Gastrocnemius medialis (tissue), 4 donors: ENCODE data around the gene SCNN1A. TPM values are rescaled to one million over a fixed set of nuclear protein-coding genes. Genes with fewer than 3 reads are reported as not detected.
"Not testable (repeated sequence)": the region's sequence is repeated elsewhere in the genome, so short reads cannot be mapped to it uniquely, and the experiment has no call there.

ENCODE experiments used
- ATAC-seq, 2 donors: fragments of 150-250 bp; one replicate each; pipeline ENCODE4 v1.9.1; 2016
- DNase-seq, 2 donors: peaks; one replicate each; pipeline ENCODE4 v3.0.0-alpha.2; 2019
- H3K27ac ChIP-seq, 4 donors: fragments of 200-600 bp; sonication (generic); 1 replicate in 1 of 4; 2 replicates in 3 of 4; pipeline ENCODE4 v1.5.1; 2016 to 2018; ENCODE audit warnings: mild to moderate bottlenecking in 2 of 4, moderate library complexity in 1 of 4
- H3K27me3 ChIP-seq, 3 donors: fragments of 200-600 bp; sonication (generic) in 2 of 3; 1 replicate in 1 of 3; 2 replicates in 2 of 3; pipeline versions ENCODE4 v1.5.1 to v1.6.0; 2016 to 2019; ENCODE audit warnings: mild to moderate bottlenecking in 1 of 3, moderate library complexity in 1 of 3
- H3K36me3 ChIP-seq, 2 donors: fragments of 200-600 bp; sonication (generic) in 1 of 2; one replicate each; pipeline ENCODE4 v1.5.1; 2017 to 2018
- H3K4me1 ChIP-seq, 2 donors: fragments of 200-600 bp; sonication (generic) in 1 of 2; one replicate each; pipeline ENCODE4 v1.5.1; 2016 to 2017; ENCODE audit warnings: mild to moderate bottlenecking in 2 of 2
- H3K4me3 ChIP-seq, 4 donors: fragments of 200-600 bp; sonication (generic) in 3 of 4; 1 replicate in 1 of 4; 2 replicates in 3 of 4; pipeline ENCODE4 v1.5.1; 2016 to 2019; ENCODE audit warnings: mild to moderate bottlenecking in 2 of 4
- H3K9me3 ChIP-seq, 3 donors: fragments of 200-600 bp; sonication (generic) in 2 of 3; 1 replicate in 1 of 3; 2 replicates in 2 of 3; pipeline ENCODE4 v1.5.1; 2016 to 2019
- CTCF ChIP-seq, 5 experiments: fragments of 450-650 bp in 3 of 5; fragments of 200-600 bp in 2 of 5; sonication (generic) in 2 of 5; IDR thresholded peaks in 4 of 5; conservative IDR thresholded peaks in 1 of 5; 1 replicate in 4 of 5; 2 replicates in 1 of 5; pipeline ENCODE4 v1.5.1; 2016 to 2019; ENCODE audit warnings: antibody characterized with exemption in 5 of 5, mild to moderate bottlenecking in 3 of 5, moderate library complexity in 3 of 5
- POLR2A ChIP-seq, 2 donors: fragments of 450-650 bp; IDR thresholded peaks; one replicate each; pipeline ENCODE4 v1.6.1; 2017; ENCODE audit warnings: antibody characterized with exemption in 2 of 2, mild to moderate bottlenecking in 2 of 2, moderate library complexity in 2 of 2
- in situ Hi-C, 4 donors: fragments of 200-750 bp; cut with MboI; loops; one replicate each; pipeline versions ENCODE4 v1.15.0 to v1.8.0; 2017; ENCODE audit warnings: low sequenced_read_pairs in 4 of 4
- intact Hi-C: fragments of 100-400 bp; cut with DNase I; formaldehyde crosslinking; loops from one replicate; pipeline ENCODE4 v1.15.1; 2023; ENCODE audit warnings: low total_unique reads
- total RNA-seq, 4 donors: library from RNA; depleted of rRNA; stranded (reverse); fragments of >200 nt; gene quantifications; one replicate each; pipeline versions ENCODE4 v1.1.0 to v1.2.3, GENCODE V29; 2016

SCNN1A gene
- total RNA-seq, 4 donors from 2014 or later, result 0.20 to 2.0 (median 0.38) TPM; not detected in 1

DNA sequence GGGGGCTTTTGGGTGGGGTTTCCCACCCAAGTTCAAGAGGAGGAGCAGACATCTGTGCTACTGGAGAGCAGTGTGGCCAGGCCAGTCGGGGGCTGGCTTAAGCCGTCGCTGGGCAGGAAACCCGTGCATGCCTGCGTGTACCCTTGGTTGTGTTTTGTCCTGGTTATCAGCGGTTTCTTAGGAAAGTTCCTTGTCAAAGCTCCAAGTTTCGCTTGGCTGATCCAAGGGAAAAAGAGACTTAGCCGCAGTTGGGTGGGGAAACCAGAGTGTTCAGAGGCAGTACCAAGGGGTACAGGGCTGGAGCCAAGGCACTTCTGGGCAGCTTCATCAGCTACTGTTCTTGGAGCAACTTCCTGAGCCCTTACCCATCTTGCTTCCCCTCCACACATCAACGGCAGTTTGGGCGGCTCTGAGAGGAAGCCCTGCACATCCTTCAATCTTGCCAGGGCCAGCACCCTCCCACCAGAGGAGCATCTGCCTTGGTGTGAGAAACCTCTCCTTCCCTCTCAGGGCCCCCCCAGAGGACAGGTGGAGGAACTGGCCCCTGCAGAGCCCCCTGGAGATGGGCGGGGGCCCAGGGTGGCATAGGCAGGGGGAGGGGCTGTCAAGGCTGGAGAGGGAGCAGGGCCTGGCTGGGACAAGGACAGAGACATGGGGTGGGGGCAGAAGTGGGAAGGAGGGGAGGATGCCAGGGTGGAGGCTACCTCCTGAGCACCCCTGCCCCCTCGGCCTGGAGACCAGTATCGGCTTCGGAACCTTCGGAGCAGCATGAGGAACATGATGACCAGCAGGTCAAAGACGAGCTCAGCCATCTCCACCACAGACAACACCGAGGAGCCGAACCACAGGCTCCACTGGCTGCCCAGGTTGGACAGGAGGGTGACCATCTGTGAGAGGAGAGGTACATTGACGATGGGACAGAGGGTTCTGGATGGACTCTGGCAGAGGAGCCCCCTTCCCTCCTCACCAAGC is 27.7 kb downstream of the SCNN1A start:
- intact Hi-C loops, result no loop called here

GRCh38 chr12:6346942-6347341 is 28.4 kb downstream of the SCNN1A start:
- no peaks in the 10 kb centered on the region for H3K36me3 ChIP-seq
- ATAC-seq (no peak), DNase-seq (no peak)
- peaks cover 19 to 27% of the 10 kb centered on the region in 2 donors for H3K4me1 ChIP-seq
- no peak for TF ChIP-seq POLR2A (IDR thresholded peaks at IDR 0.05)
- no peak for TF ChIP-seq CTCF (IDR thresholded peaks at IDR 0.05 in 4 of 5, conservative IDR thresholded peaks at IDR 0.05 in 1 of 5)
- H3K4me3 ChIP-seq, result no peak overlapping the region
- no peaks in the 10 kb centered on the region for H3K27me3 ChIP-seq
- in situ Hi-C loops (loop anchor here in 1 of 4 donors (25.0 kb wide), 1 partner anchor 115 kb away; the partner anchor contains the start of genes TAPBPL and VAMP1), intact Hi-C loops (no loop called here)
- H3K9me3 ChIP-seq, result no peaks in the 10 kb centered on the region
- H3K27ac ChIP-seq, result peak overlapping the region; percentile 53 to 61 (median 57)

More for the DNA sequence above, 27.7 kb downstream of the SCNN1A start:
- Histone ChIP-seq H3K27ac (peak overlapping the region; percentile 53 to 61 (median 57)), H3K4me1 (peaks cover 12 to 20% of the 10 kb centered on the region in 2 donors), H3K27me3 (no peaks in the 10 kb centered on the region), H3K9me3 (no peaks in the 10 kb centered on the region), H3K4me3 (no peak overlapping the region), H3K36me3 (no peaks in the 10 kb centered on the region)
- peak; percentile 45 to 46 for ATAC-seq
- TF ChIP-seq POLR2A (IDR thresholded peaks at IDR 0.05), result peak in 1 of 2 donors; percentile 25
- no peak for TF ChIP-seq CTCF (IDR thresholded peaks at IDR 0.05 in 4 of 5, conservative IDR thresholded peaks at IDR 0.05 in 1 of 5)
- in situ Hi-C loops, result loop anchor here in 1 of 4 donors (25.0 kb wide), 1 partner anchor 115 kb away; the partner anchor contains the start of genes TAPBPL and VAMP1
- no peak for DNase-seq

DNA sequence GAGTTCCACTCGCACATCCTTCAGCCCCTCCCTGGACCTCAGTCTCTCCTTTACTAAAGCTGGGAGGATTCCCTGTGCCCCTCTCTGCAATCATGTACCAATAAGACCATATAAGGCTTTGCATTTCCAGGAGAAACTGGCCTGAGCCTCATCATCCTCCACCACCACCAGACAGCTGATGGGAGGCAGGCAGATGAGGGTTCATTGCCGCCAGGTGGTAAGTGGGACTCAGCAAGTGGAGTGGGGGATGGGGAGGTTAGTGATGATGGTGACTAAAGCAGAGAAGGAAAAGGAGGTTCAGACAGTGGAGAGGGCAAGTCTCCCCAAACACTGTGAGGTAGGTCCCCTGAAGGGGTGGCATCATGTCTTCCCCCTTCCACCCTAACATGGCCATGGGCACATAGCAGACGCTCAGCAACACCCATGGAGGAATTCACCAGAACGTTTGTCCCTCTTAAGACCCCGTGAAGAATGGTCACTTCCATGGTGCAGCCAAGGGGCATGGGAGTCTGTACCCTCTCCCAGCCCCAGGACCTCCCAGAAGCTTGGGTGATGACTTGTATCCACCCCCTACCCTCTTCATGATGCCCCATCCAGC is 29.0 kb downstream of the SCNN1A start:
- Histone ChIP-seq H3K27ac (peak overlapping the region in 2 of 4 donors; percentile 11 to 61), H3K9me3 (no peaks in the 10 kb centered on the region), H3K4me1 (peaks cover 19 to 27% of the 10 kb centered on the region in 2 donors), H3K36me3 (no peaks in the 10 kb centered on the region), H3K4me3 (no peak overlapping the region), H3K27me3 (no peaks in the 10 kb centered on the region)
- no peak for DNase-seq
- no peak for ATAC-seq
- no peak for TF ChIP-seq POLR2A (IDR thresholded peaks at IDR 0.05)
- TF ChIP-seq CTCF (IDR thresholded peaks at IDR 0.05 in 4 of 5, conservative IDR thresholded peaks at IDR 0.05 in 1 of 5), result no peak
- intact Hi-C loops (no loop called here), in situ Hi-C loops (loop anchor here in 1 of 4 donors (25.0 kb wide), 1 partner anchor 116 kb away; the partner anchor contains the start of genes TAPBPL and VAMP1)

DNA sequence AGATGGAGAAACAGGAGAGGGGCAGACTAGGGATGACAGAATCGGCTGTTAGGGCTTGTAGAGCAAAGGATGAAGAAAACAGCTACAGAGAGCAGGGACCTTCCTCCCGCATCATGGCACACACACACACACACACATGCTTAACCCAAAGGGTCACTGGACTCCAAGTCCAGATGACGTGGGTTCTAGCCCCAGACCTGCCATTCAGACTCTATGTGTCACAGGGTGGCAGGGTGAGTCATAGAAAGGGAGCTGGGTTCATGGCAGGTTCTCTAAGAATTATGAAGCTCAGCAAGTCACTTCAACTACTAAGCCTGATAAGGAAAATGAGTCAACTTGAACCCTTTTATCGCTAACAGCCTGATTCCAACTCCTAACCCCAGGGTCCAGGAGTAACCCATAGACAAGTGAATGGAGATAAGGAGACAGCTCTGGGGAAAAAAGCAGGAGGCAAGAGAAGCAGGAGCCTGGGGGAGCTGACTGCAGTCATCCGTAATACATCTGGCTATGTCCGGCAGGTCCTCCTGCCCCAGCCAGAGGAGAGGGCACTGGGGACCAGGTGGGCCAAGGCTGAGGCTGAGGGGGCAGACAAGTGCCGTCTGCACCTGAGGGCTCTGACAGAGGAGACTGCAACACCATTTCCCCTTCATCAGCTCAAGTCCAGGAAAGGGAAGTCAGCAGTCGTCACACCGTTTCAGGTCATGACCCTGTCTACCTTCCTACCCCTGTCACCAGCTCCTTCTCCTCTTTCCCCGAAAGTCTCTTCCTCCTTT is 29.9 kb downstream of the SCNN1A start:
- in situ Hi-C loops, result loop anchor here in 1 of 4 donors (25.0 kb wide), 1 partner anchor 117 kb away; the partner anchor contains the start of genes TAPBPL and VAMP1
- no peaks in the 10 kb centered on the region for H3K27me3 ChIP-seq
- no peaks in the 10 kb centered on the region for H3K36me3 ChIP-seq
- TF ChIP-seq CTCF (IDR thresholded peaks at IDR 0.05 in 4 of 5, conservative IDR thresholded peaks at IDR 0.05 in 1 of 5) (no peak), POLR2A (IDR thresholded peaks at IDR 0.05) (no peak)
- peak overlapping the region in 2 of 4 donors; percentile 12 to 39 for H3K27ac ChIP-seq
- peaks cover 19 to 27% of the 10 kb centered on the region in 2 donors for H3K4me1 ChIP-seq
- no peak for DNase-seq
- H3K9me3 ChIP-seq, result no peaks in the 10 kb centered on the region
- intact Hi-C loops, result no loop called here
- no peak for ATAC-seq
- H3K4me3 ChIP-seq, result no peak overlapping the region

DNA sequence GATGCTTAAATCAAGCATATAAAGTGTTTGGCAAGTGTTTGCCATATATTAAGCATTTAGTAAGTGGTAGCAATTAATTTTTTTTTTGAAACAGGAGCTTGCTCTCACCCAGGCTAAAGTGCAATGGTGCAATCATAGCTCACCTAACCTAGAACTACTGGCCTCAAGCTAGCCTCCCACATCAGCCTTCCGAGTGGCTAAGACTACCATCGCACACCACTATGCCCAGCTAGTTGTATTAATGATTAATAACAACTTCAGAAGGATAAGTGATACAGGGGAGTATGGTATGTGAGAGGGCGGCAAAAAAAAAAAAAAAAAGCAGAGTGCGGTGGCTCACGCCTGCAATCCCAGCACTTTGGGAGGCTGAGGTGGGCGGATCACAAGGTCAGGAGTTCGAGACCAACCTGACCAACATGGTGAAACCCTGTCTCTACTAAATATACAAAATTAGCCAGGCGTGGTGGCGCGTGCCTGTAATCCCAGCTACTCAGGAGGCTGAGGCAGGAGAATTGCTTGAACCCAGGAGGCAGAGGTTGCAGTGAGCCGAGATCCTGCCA is 31.2 kb downstream of the SCNN1A start:
- ATAC-seq, H3K9me3 ChIP-seq, H3K4me3 ChIP-seq, H3K36me3 ChIP-seq, DNase-seq, H3K27me3 ChIP-seq: not testable (repeated sequence)
- H3K4me1 ChIP-seq, result peaks cover 29 to 36% of the 10 kb centered on the region in 2 donors
- H3K27ac ChIP-seq, result peak overlapping the region in 3 of 4 donors; percentile 92 to 99 (median 95)
- in situ Hi-C loops (loop anchor here in 1 of 4 donors (25.0 kb wide), 1 partner anchor 118 kb away; the partner anchor contains the start of genes TAPBPL and VAMP1), intact Hi-C loops (loop anchor here (5.0 kb wide), 2 partner anchors 67 to 108 kb away; partner anchors contain the start of gene TAPBPL)
